Endothelial cell of umbilical vein (primary cell): Measurements from ENCODE around the gene PUS7L.
"Not testable (repeated sequence)": the region's sequence is repeated elsewhere in the genome, so short reads cannot be mapped to it uniquely, and the experiment has no call there.

ENCODE experiments used
- CTCF ChIP-seq, 2 donors: IDR thresholded peaks; 1 replicate in 1 of 2; 2 replicates in 1 of 2; pipeline ENCODE4 v1.5.1; 2011; ENCODE audit warnings: low read length in 2 of 2, mild to moderate bottlenecking in 2 of 2, moderate library complexity in 2 of 2, control low read depth in 1 of 2, inconsistent platforms in 1 of 2, low read depth in 1 of 2; ENCODE audit not compliant: insufficient read depth in 1 of 2; ENCODE audit errors: extremely low read depth in 1 of 2
- EZH2 ChIP-seq: IDR thresholded peaks from 2 replicates; pipeline ENCODE4 v1.6.1; 2012; ENCODE audit warnings: borderline replicate concordance, low read depth, mild to moderate bottlenecking, moderate library complexity, low read length, inconsistent platforms; ENCODE audit not compliant: severe bottlenecking
- FOS ChIP-seq: IDR thresholded peaks from 2 replicates; pipeline ENCODE4 v1.6.1; 2011; ENCODE audit warnings: mild to moderate bottlenecking, low read length, moderate library complexity, borderline replicate concordance; ENCODE audit not compliant: insufficient read depth
- GATA2 ChIP-seq: IDR thresholded peaks from 2 replicates; pipeline ENCODE4 v1.7.0; 2011; ENCODE audit warnings: low read depth, mild to moderate bottlenecking, moderate library complexity, mixed read lengths, low read length; ENCODE audit not compliant: insufficient read length, insufficient read depth
- JUN ChIP-seq: IDR thresholded peaks from 2 replicates; pipeline ENCODE4 v1.6.1; 2011; ENCODE audit warnings: borderline replicate concordance, low read depth; ENCODE audit not compliant: insufficient read length, insufficient read depth
- MAX ChIP-seq: IDR thresholded peaks from 2 replicates; pipeline ENCODE4 v1.6.1; 2011; ENCODE audit not compliant: insufficient read depth, insufficient read length
- MYC ChIP-seq: IDR thresholded peaks from one replicate; pipeline ENCODE4 v1.6.1; 2011; ENCODE audit warnings: mild to moderate bottlenecking, low read depth, low read length
- POLR2A ChIP-seq: IDR thresholded peaks from 2 replicates; pipeline ENCODE4 v1.6.1; 2012; ENCODE audit warnings: low read depth, mild to moderate bottlenecking, control low read depth, low read length
- POLR2AphosphoS5 ChIP-seq: IDR thresholded peaks from 2 replicates; pipeline ENCODE4 v1.6.1; 2012; ENCODE audit warnings: low read depth, mild to moderate bottlenecking, control low read depth, low read length, moderate library complexity; ENCODE audit not compliant: insufficient read depth

- not testable (repeated sequence) for TF ChIP-seq CTCF (IDR thresholded peaks at IDR 0.05; ENCODE audit: extremely low read depth in 1 of 2, insufficient read depth in 1 of 2, low read depth in 1 of 2, low read length in 2 of 2); POLR2A; MAX; EZH2; POLR2AphosphoS5; JUN; FOS; MYC; GATA2
These were observed 57.4 kb downstream of the PUS7L start for GRCh38 chr12:43701194-43701593.
